K562 (cell line): ENCODE data around the gene ACTN2. TPM values are rescaled to one million over a fixed set of nuclear protein-coding genes. Genes with fewer than 3 reads are reported as not detected.

Source experiments
- AFF1 ChIP-seq, 2 experiments: fragments of 450-650 bp; IDR thresholded peaks; 2 replicates each; pipeline ENCODE4 v1.6.1; 2018; ENCODE audit warnings: mild to moderate bottlenecking in 2 of 2, low read depth in 1 of 2; ENCODE audit not compliant: partially characterized antibody in 2 of 2
- BCL6 ChIP-seq: fragments of 250-450 bp; sonication (Bioruptor Pico); IDR thresholded peaks from 2 replicates; pipeline ENCODE4 v1.4.0; 2020
- CBFA2T2 ChIP-seq: fragments of 450-650 bp; conservative IDR thresholded peaks from 2 replicates; pipeline ENCODE4 v1.6.1; 2017; ENCODE audit warnings: mild to moderate bottlenecking
- CTCF ChIP-seq, 3 experiments: IDR thresholded peaks in 2 of 3; conservative IDR thresholded peaks in 1 of 3; 2 replicates each; pipeline ENCODE4 v1.5.1; 2011 to 2012; ENCODE audit warnings: low read length in 3 of 3, mild to moderate bottlenecking in 3 of 3, control low read depth in 2 of 3, improper control_type of control experiment in 1 of 3, inconsistent platforms in 1 of 3, low read depth in 1 of 3, mixed read lengths in 1 of 3, moderate library complexity in 1 of 3; ENCODE audit not compliant: insufficient read depth in 2 of 3
- DDX20 ChIP-seq: fragments of 450-650 bp; IDR thresholded peaks from 2 replicates; pipeline ENCODE4 v1.6.1; 2016; ENCODE audit warnings: missing genetic modification characterization, low read depth, mild to moderate bottlenecking, missing compliant biosample characterization, moderate library complexity
- ESRRA ChIP-seq: fragments of 450-650 bp; IDR thresholded peaks from 2 replicates; pipeline ENCODE4 v1.6.1; 2014; ENCODE audit warnings: low read depth, mild to moderate bottlenecking, moderate library complexity, borderline replicate concordance
- MBD2 ChIP-seq: sonication (generic); IDR thresholded peaks from 2 replicates; pipeline ENCODE4 v1.6.1; 2016; ENCODE audit warnings: low read depth, borderline replicate concordance
- NFE2L1 ChIP-seq: fragments of 450-650 bp; IDR thresholded peaks from 2 replicates; pipeline ENCODE4 v1.6.1; 2016; ENCODE audit warnings: missing genetic modification characterization, low read depth, mild to moderate bottlenecking, missing compliant biosample characterization, moderate library complexity, borderline replicate concordance
- NR2C1 ChIP-seq, 2 experiments: fragments of 450-650 bp; IDR thresholded peaks; 2 replicates each; pipeline ENCODE4 v1.6.1; 2017; ENCODE audit warnings: mild to moderate bottlenecking in 2 of 2, antibody characterized with exemption in 1 of 2, inconsistent platforms in 1 of 2, missing compliant biosample characterization in 1 of 2, missing genetic modification characterization in 1 of 2
- OTX1 ChIP-seq: fragments of 450-650 bp; formaldehyde crosslinking; IDR thresholded peaks from 2 replicates; pipeline ENCODE4 v1.4.0; 2022; ENCODE audit warnings: mild to moderate bottlenecking
- PHB ChIP-seq: fragments of 250-450 bp; sonication (Bioruptor Pico); IDR thresholded peaks from 2 replicates; pipeline ENCODE4 v1.5.0; 2021
- POU5F1 ChIP-seq: fragments of 150-350 bp; IDR thresholded peaks from 2 replicates; pipeline ENCODE4 v1.6.1; 2014; ENCODE audit warnings: borderline replicate concordance, low read length, low read depth, mild to moderate bottlenecking; ENCODE audit not compliant: partially characterized antibody
- PTBP1 ChIP-seq: fragments of 200-400 bp; formaldehyde crosslinking; IDR thresholded peaks from 2 replicates; pipeline ENCODE4 v1.6.1; 2017; ENCODE audit warnings: low read depth, low read length
- SIN3A ChIP-seq, 2 experiments: fragments of 150-350 bp in 1 of 2; IDR thresholded peaks; 2 replicates each; pipeline ENCODE4 v1.6.1; 2011 to 2016; ENCODE audit warnings: borderline replicate concordance in 2 of 2, low read depth in 2 of 2, low read length in 2 of 2, mild to moderate bottlenecking in 2 of 2, moderate library complexity in 2 of 2; ENCODE audit not compliant: control insufficient read depth in 1 of 2
- THRB ChIP-seq: fragments of 450-650 bp; formaldehyde crosslinking; conservative IDR thresholded peaks from 2 replicates; pipeline ENCODE4 v1.4.0; 2022; ENCODE audit warnings: mild to moderate bottlenecking, missing genetic modification characterization
- ZBTB26 ChIP-seq: fragments of 450-650 bp; formaldehyde crosslinking; IDR thresholded peaks from 2 replicates; pipeline ENCODE4 v1.4.0; 2022; ENCODE audit warnings: missing genetic modification characterization
- ZNF217 ChIP-seq: sonication (generic); formaldehyde crosslinking; IDR thresholded peaks from 2 replicates; pipeline ENCODE4 v1.8.0; 2022; ENCODE audit warnings: mild to moderate bottlenecking, missing genetic modification reagents
- ZNF274 ChIP-seq: IDR thresholded peaks from 2 replicates; pipeline ENCODE4 v1.6.1; 2011; ENCODE audit warnings: low read depth, mild to moderate bottlenecking, low read length, moderate library complexity, borderline replicate concordance
- ZNF445 ChIP-seq: fragments of 250-450 bp; sonication (Bioruptor Pico); IDR thresholded peaks from 2 replicates; pipeline ENCODE4 v1.4.0; 2020; ENCODE audit warnings: low read depth, mild to moderate bottlenecking, moderate library complexity
- polyA plus RNA-seq, 8 experiments: library from polyadenylated mRNA; depleted of rRNA in 4 of 8; stranded (reverse) in 5 of 8; unstranded in 3 of 8; fragments of >200 nt; fragmentation: Nextera tagmentation in 2 of 8; fragmentation: Illumina TruSeq in 1 of 8; extraction: Ambion mirVana in 2 of 8; extraction: Trizol in 1 of 8; gene quantifications; 2 replicates each; pipeline versions ENCODE4 v1.2.1 to v1.2.3, GENCODE V29; 2011 to 2014; ENCODE audit warnings: inconsistent platforms in 1 of 8, missing spikeins in 1 of 8
- total RNA-seq, 7 experiments: library from RNA; depleted of rRNA in 6 of 7; stranded (reverse); fragments of >200 nt in 6 of 7; fragmentation: Illumina TruSeq in 2 of 7; extraction: Trizol in 2 of 7; gene quantifications; 2 replicates each; pipeline versions ENCODE4 v1.2.1 to v1.2.3, GENCODE V29; 2011 to 2021; ENCODE audit warnings: low replicate concordance in 1 of 7

The ACTN2 gene
- total and polyA plus RNA-seq, 9 of the 15 experiments (the other 6 are each of a cell fraction or from before 2014, with no cell fraction given), result 0.18 to 0.94 (median 0.42) TPM

- TF ChIP-seq AFF1 (IDR thresholded peaks at IDR 0.05; ENCODE audit: low read depth in 1 of 2, partially characterized antibody in 2 of 2) (no peak), ESRRA (no peak), SIN3A (IDR thresholded peaks at IDR 0.05; ENCODE audit: borderline replicate concordance in 2 of 2, control insufficient read depth in 1 of 2, low read depth in 2 of 2, low read length in 2 of 2) (no peak), BCL6 (CRISPR knock-in tag) (no peak), PHB (CRISPR knock-in tag) (no peak), NFE2L1 (no peak), ZNF445 (no peak), PTBP1 (no peak), CBFA2T2 (no peak), CTCF (IDR thresholded peaks at IDR 0.05 in 2 of 3, conservative IDR thresholded peaks at IDR 0.05 in 1 of 3; ENCODE audit: insufficient read depth in 2 of 3, low read depth in 1 of 3, low read length in 3 of 3) (no peak), NR2C1 (IDR thresholded peaks at IDR 0.05) (no peak), NR2C1 (tag; IDR thresholded peaks at IDR 0.05) (no peak), MBD2 (no peak), ZBTB26 (CRISPR knock-in tag) (peak; percentile 64; the same call in 1 of the 2 replicates), THRB (CRISPR knock-in tag) (peak; percentile 88), OTX1 (peak; percentile 84), ZNF274 (no peak), POU5F1 (no peak), DDX20 (tag) (no peak), ZNF217 (CRISPR knock-in tag) (no peak)
Measured at GRCh38 chr1:236685205-236685916, 938 bp upstream of the ACTN2 start (continued).
